Breast epithelium (tissue), 3 donors: ENCODE data around the gene TENM3.

Experiments used
- CTCF ChIP-seq, 3 donors: fragments of 450-650 bp; IDR thresholded peaks; one replicate each; pipeline ENCODE4 v1.5.1; 2016 to 2017; ENCODE audit warnings: antibody characterized with exemption in 3 of 3, mild to moderate bottlenecking in 3 of 3, moderate library complexity in 3 of 3
- POLR2A ChIP-seq: fragments of 450-650 bp; IDR thresholded peaks from one replicate; pipeline ENCODE4 v1.6.1; 2016; ENCODE audit warnings: antibody characterized with exemption, mild to moderate bottlenecking, moderate library complexity
- POLR2AphosphoS5 ChIP-seq, 3 donors: sonication (generic); formaldehyde crosslinking; IDR thresholded peaks; one replicate each; pipeline ENCODE4 v1.6.1; 2017; ENCODE audit warnings: antibody characterized with exemption in 3 of 3

- TF ChIP-seq POLR2AphosphoS5 (IDR thresholded peaks at IDR 0.05) = no peak
- TF ChIP-seq CTCF (IDR thresholded peaks at IDR 0.05) = no peak
- TF ChIP-seq POLR2A = no peak
Observed at GRCh38 chr4:182574706-182575105, 331.5 kb downstream of the TENM3 start.
